ENCODE data around the gene C2orf92.

- TF ChIP-seq POLR2AphosphoS5 (IDR thresholded peaks at IDR 0.05; ENCODE audit: borderline replicate concordance, low read depth, low read length) (peak; percentile 92), EZH2 (IDR thresholded peaks at IDR 0.05) (no peak)
Measured at GRCh38 chr2:97645695-97646629, 23.6 kb upstream of the C2orf92 start, which contains the start of gene COX5B.

All from SK-N-MC (cell line).